HG03442 (cell line): ENCODE data around the gene SLC16A3.

ENCODE experiments used
- ATAC-seq: cut with Tn5 transposase; IDR thresholded peaks from one replicate; pipeline ENCODE4 v1.9.1; 2021; ENCODE audit warnings: mild to moderate bottlenecking, moderate library complexity; ENCODE audit not compliant: unreplicated experiment

SLC16A3 gene

DNA sequence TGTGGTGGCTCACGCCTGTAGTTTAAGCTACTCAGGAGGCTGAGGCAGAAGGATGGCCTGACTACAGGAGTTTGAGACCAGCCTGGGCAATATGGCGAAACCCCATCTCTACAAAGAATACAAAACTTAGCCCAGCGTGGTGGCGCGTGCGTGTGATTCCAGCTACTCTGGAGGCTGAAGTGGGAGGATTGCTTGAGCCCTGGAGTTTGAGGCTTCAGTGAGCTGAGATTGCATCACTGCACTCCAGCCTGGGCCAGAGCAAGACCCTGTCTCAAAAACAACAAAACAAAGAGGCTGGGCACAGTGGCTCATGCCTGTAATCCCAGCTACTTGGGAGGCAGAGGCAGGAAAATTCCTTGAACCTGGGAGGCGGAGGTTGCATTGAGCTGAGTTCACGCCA, 51.7 kb downstream of the SLC16A3 start:
- no peak for ATAC-seq

DNA sequence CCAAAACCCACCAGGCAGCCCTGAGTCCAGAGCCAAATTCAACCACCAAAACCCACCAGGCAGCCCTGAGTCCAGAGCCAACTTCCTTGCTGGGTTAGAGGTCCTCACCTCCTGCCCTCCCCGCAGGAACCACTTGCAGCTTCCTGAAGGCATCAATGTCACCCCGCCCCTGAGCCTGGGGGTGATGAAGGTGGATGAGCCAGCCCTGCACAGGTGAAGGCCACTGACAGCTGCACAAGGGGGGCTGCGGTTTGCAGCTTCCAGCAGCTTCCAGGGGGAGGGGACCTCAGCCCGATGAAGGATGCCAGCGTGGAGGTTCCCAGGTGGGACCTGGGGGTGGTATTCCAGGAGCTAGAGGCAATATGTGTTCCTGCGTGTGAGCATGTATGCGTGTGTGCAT, 52.2 kb downstream of the SLC16A3 start:
- ATAC-seq, result no peak

DNA sequence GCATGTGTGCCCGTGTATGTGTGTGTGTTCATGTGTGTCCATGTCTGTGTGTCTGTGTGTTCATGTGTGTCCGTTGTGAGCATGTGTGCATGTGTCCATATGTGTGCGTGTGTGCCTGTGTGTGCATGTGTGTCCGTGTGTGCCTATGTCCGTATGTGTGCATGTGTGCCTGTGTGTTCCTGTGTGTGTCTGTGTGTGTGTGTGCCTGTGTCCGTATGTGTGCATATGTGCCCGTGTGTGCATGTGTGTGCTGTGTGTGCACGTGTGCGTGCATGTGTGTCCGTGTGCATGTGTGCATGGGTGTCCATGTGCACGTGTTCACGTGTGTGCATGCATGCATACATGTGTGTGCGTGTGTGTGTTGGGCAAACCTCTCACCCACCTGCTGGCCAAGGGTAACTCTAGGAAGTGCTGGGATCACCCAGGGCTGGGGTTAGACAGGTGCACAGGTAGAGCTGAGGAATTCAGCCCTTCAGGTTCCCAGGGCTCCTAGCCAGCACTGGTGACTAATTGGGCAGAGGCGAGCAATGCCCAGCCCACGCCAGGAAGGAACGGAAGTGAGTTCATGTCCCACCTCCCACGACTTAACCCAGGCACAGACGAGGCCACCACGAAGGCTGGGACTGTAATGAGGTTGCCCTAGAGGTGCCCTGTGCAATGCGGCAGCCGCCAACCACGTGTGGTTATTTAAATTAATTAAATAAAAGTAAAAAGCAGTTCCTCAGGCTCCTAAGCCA, 52.8 kb downstream of the SLC16A3 start:
- ATAC-seq, result no peak

DNA sequence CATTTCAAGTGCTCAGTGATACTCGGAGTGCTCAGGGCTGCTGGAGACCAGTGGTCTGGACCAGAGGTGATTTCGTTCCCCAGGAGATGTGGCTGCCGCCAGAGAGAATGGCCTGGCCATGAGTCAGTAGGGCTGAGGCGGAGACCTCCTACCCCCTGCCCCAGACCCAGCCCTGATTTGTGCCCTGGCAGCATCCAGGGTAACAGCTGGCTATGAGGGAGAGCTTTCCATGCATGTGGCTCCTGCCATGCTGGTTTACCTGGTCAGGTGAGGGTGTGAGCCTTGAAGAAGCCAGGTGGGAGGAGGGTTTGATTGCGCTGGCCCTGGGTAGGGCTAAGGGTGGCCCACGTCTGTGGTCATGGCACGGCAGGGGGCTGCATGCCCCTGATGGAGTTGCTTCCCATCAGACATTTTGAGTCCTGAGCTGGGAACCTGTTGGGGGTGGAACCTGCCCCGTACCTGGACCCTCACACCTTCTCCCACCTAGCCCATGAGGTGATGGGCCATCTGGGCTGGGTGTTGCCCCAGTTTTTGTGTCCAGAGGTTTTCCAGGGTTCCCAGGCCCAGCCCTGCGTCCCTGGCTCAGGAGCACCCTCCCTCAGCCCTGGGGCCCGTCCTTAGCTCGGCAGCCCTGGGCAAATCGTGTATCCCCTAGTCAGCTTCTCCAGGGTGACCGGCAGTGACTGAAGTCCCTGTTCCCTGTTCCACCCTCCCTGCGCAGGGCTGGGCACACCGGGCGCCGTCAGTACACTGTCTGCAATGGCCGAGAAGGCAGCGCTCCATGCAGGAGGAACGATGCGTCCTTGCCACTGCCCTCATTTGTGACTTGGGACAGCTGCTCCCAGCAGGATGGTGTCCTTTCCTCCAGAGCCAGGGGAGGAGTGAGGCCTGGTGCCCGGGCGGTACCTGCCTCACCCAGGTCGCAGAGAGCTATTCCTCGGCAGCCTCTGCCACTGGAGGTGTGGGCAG, 53.7 kb downstream of the SLC16A3 start:
- ATAC-seq, result no peak

DNA sequence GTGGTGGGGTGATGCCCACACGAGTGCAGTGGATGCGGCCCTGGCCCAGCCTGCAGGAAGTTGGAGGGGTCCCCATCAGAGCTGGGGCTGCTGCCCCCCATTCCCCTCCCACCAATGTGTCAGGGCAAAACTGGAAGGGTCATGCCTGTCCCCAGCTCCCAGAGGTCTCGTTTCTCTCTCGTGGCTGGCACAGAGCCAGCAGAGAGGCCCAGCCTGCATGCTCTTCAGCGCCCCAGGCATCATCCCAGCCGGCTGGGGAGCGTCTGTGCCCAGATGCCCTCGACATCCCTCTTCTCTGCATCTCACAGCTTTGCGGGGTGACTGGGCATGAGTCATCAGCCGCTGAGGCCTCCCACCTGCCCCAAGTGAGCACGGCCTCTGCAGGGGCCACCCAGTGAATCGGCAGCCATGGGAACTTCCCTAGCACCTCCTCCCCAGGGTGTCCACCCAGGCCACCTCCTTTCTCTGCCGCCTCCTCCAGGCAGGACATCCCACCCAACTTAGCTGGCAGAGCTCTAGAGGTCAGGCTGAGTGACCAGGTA, 54.4 kb downstream of the SLC16A3 start:
- no peak for ATAC-seq

DNA sequence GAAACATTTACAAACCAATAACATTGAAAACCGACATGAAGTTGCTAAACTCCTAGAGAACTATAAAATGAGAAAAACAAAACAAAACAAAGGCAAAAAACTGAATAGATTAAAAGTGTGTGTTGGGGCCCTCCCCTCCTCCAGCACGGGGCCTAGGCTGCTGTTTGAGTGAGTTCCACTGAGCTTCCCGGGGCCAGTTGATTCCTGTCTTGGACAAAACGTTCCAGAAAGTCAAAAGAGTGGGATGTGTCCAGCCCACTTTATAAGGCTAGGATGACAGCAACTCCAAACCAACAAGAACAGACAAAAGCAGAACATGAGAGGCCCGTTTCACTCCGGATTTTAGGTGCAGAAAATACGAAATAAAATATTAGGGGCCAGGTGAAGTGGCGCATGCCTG, 56.3 kb downstream of the SLC16A3 start:
- no peak for ATAC-seq

DNA sequence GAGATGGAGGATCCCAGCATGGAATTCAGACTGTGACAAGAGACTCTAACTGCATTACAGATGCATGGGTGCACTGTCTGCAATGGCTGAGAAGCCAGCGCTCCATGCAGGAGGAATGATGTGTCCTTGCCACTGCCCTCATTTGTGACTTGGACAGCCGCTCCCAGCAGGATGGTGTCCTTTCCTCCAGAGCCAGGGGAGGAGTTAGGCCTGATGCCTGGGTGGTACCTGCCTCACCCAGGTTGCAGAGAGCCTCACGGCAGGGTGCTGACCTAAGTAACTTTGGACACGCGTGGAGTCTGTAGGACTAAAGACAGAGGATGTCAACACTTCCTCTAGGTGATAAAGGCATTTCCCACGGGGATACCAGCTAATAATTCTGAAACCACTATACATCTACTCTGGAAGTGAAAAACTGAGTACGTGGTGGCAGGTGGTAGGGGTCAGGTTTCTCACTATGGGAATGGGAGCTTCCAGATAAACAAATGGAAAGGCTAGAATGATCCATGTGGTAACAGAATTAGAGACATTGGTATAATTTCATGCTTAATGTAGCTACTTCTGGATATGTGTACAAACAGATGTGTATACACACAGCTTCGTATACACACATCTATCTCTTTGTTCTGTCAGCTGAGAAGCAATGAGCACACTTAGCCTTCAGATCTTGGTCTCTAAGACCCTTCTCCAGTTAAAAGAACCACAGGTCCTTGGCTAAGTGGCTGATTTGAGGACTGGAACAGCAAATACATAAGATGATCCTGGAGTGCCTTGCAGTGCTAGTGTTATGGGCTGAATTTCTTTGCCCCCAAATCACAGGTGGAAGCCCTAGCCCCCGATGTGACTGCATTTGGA, 58.4 kb downstream of the SLC16A3 start:
- ATAC-seq, result no peak

DNA sequence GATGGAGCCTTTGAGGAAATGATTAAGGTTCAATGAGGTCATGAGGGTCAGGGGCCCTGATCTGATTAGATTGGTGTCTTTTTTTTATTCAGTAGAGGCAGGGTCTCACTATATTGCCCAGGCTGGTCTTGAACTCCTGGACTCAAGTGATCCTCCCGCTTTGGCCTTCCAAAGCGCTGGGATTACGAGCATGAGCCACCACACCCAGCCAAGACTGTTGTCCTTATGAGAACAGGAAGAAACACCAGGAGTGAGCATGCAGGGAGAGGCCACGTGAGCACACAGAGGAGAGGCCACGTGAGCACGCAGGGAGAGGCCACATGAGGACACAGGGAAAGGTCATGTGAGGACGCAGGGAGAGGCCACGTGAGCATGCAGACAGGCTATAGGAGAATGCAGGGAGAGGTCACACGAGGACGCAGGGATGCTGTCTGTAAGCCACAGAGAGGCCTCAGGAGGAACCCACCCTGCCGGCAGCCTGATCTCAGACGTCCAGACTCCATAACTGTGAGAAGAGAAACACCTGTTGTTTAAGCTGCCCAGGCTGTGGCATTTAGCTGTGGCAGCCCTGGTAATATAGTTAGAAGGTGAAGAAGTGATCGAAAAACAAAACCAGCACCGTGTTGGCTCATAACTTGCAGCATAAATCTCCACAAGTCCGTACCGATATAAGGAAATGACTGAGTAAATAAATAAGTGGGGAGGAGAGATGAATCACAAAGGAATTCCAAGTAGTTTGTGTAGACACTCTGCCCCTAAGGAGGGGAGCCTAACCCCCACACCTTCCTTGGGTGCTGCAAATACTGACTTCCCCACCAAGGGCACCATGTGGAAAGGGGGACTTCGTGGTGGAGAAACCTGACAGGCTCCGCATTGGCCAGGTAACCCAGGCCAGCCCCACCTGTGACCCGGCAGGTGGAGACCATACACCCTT, 59.3 kb downstream of the SLC16A3 start:
- ATAC-seq, result no peak
